Spinal cord (tissue), 10 donors: ENCODE results near the gene GANAB. TPM values are rescaled to one million over a fixed set of nuclear protein-coding genes. Genes with fewer than 3 reads are reported as not detected.
"Not testable (repeated sequence)": the region's sequence is repeated elsewhere in the genome, so short reads cannot be mapped to it uniquely, and the experiment has no call there.

Experiments used
- DNase-seq, 6 donors: peaks; one replicate each; pipeline versions ENCODE4 v3.0.0 to v3.0.0-alpha.2; 2013 to 2015; ENCODE audit warnings: low spot score in 6 of 6, low read depth in 4 of 6
- H3K27ac ChIP-seq: one replicate; pipeline ENCODE4 v1.5.1; 2013; ENCODE audit warnings: low read depth, low read length, control low read depth
- H3K27me3 ChIP-seq: one replicate; pipeline ENCODE4 v1.6.1; 2013; ENCODE audit warnings: low read length; ENCODE audit not compliant: control insufficient read depth, insufficient read depth
- H3K36me3 ChIP-seq: one replicate; pipeline ENCODE4 v1.6.1; 2013; ENCODE audit warnings: low read length; ENCODE audit not compliant: control insufficient read depth, insufficient read depth
- H3K4me1 ChIP-seq: one replicate; pipeline ENCODE4 v1.6.1; 2013; ENCODE audit warnings: low read length; ENCODE audit not compliant: control insufficient read depth, insufficient read depth
- H3K4me3 ChIP-seq: one replicate; pipeline ENCODE4 v1.5.1; 2013; ENCODE audit warnings: low read depth, low read length, control low read depth
- H3K9me3 ChIP-seq: one replicate; pipeline ENCODE4 v1.6.1; 2013; ENCODE audit warnings: low read length; ENCODE audit not compliant: control insufficient read depth, insufficient read depth
- WGBS: methylation state at CpG from one replicate; pipeline ENCODE4 v1.1.5; 2013; ENCODE audit warnings: missing lambda C conversion rate; ENCODE audit not compliant: insufficient coverage; 5-methylcytosine and 5-hydroxymethylcytosine counted together
- polyA plus RNA-seq, 2 donors: library from polyadenylated mRNA; unstranded; fragments of 120-200 nt; gene quantifications; one replicate each; pipeline ENCODE4 v1.2.1, GENCODE V29; 2013; ENCODE audit not compliant: insufficient read length in 2 of 2
- total RNA-seq, 2 donors: library from RNA; depleted of rRNA in 1 of 2; stranded (reverse); fragments of 120-200 nt in 1 of 2; fragments of >200 nt in 1 of 2; gene quantifications; one replicate each; pipeline versions ENCODE4 v1.2.3 to v1.2.4, GENCODE V29; 2013 to 2014
- donor health status: healthy.

Gene GANAB
- total and polyA plus RNA-seq, 4 donors = 119 to 195 (median 165) TPM

DNA sequence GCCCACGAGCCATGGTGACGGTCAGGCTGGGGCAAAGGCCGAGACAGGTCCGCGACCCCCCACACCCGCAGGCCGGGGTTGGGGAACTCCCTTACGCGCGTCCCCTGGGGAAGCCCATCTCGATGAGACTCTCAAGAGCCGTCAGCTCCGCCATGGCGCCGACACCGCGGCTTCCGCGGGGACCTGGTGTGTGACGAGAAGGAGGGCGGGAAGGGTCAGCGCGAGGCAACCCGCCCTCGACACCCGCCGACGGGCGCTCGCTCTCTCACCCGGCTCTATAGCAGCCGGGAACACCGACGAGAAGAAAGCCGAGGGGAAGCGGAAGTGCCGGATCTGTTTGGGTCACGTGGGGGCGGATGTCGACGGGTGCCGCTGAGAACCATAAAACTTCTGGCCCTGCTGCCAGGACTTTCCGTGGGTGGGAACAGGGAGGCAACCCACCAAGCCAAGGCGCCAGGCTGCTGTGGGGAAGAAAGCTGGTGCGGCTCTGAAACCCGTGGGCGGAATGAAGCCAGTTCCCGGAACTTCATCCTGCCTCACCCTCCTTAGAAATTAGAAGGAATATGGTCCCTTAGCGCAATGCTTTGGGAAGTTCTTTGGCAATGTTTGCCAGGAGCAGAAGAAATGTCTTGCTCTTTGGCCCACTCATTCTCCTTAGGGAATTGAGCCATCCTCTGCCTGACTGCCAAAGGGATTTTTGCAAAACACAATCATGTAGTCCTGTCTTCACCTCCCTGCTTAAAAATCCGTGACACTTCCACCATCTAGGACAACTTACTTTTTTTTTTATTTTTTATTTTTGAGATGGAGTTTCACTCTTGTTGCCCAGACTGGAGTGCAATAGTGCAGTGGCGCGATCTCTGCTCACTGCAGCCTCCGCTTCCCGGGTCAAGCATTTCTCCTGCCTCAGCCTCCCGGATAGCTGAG lies 32.6 kb upstream of the GANAB start, which contains the start of gene UBXN1:
Gene UBXN1 (minus strand): TSS at position 304 of the 927 bp plus-strand sequence. CDS start 150 bp downstream, at position 154.
- peak within 1 kb of the TSS; percentile 93 for H3K27ac ChIP-seq
- H3K27me3 ChIP-seq = no peaks in the 10 kb centered on the region
- peak within 1 kb of the TSS; percentile 99 for H3K4me3 ChIP-seq
- peaks cover 20% of the 10 kb centered on the region for H3K4me1 ChIP-seq
- peak in 5 of 6 donors; percentile 73 to 97 (median 87) for DNase-seq
- no peaks in the 10 kb centered on the region for H3K9me3 ChIP-seq
- 2% methylated on average over 49 of the region's 55 CpGs for WGBS
- peaks cover 23% of the 10 kb centered on the region for H3K36me3 ChIP-seq

DNA sequence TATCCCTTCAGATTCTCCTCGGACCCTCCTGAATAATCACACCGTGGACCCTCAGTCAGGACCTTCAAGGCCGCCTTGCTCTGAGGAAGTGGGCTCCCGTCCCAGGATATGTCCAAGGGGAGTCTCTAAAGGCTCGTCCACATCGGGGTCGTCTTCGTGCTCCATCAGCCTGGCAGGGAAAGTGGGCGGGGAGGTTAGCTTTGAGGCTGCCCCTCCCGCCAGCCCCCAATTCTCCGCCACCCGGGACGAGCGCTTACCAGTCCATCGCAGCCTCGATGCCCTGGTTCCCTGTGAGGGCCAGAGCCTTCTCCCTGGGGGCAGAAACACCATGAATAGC lies 32.0 kb upstream of the GANAB start:
- H3K27me3 ChIP-seq = no peaks in the 10 kb centered on the region
- peaks cover 20% of the 10 kb centered on the region for H3K4me1 ChIP-seq
- peaks cover 27% of the 10 kb centered on the region for H3K36me3 ChIP-seq
- H3K9me3 ChIP-seq = no peaks in the 10 kb centered on the region
- H3K27ac ChIP-seq = peak overlapping the region; percentile 93
- H3K4me3 ChIP-seq = peak overlapping the region; percentile 99
- no peak for DNase-seq
- 17% methylated on average over 3 of the region's 16 CpGs for WGBS

DNA sequence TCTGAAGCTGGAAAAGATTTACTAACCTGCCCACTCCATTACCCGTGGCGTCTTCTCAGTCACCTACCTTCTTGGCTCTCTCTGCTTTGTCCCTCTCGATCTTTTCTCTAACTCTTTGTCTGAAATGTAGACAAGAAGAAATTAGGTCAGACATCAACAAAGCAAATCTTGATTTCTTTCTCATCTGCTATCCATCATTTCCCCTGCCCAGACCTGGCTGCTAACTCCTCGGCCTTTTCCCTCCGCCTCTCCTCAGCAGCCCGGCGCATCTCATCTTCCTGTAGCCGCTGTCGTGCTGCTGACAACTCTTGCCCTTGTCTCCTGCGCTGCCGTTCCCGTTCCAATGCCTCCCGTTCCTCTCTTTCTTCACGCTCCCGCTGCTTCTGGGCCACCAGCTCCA lies 31.3 kb upstream of the GANAB start:
- DNase-seq = no peak
- Histone ChIP-seq H3K9me3 (no peaks in the 10 kb centered on the region), H3K27me3 (no peaks in the 10 kb centered on the region), H3K4me1 (peaks cover 23% of the 10 kb centered on the region), H3K36me3 (peaks cover 30% of the 10 kb centered on the region), H3K27ac (no peak overlapping the region), H3K4me3 (no peak overlapping the region)
- WGBS = 90% methylated on average over 9 of the region's 15 CpGs

DNA sequence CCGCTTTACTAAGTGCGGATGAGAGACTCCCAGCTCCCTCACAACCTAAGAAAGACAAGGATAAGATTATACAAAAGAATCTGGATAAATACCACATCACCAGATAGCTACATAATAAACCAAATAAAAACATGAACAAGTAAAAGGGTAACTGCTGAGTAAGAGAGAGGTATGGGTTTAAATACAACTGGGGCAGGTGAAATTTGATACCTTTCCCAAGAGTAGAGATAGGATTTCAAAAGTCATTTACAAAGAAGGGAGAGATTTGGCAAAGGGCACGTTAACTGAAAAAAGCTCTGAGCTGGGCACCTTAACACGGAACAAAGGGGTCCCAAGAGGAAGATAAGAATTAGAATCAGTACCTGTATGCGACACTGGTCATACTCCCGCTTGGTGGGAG lies 30.7 kb upstream of the GANAB start:
- Histone ChIP-seq H3K27ac (no peak overlapping the region), H3K9me3 (no peaks in the 10 kb centered on the region), H3K4me1 (peaks cover 29% of the 10 kb centered on the region), H3K27me3 (no peaks in the 10 kb centered on the region), H3K4me3 (no peak overlapping the region), H3K36me3 (peaks cover 35% of the 10 kb centered on the region)
- DNase-seq = no peak
- 83% methylated on average over 2 of the region's 6 CpGs for WGBS

DNA sequence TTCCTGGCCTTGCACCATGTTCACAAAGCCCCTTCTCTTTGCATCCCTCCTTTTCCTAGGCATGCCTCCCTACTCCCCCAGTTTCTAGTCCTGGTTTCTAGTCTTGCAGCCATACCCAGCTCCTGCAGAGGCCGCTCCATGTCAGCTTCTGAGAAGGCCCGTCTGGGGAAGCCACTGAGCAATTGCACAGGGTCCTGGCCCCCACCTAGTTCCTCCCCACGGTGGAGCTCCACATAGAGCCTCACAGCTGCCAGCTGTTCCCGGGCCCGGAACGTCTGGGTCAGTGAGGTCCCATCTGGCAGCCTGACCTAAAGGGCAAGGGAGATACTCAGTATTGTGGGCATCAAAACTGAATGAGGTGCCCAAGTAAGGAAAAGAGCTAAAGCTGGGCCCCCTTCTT lies 30.3 kb upstream of the GANAB start:
- peaks cover 38% of the 10 kb centered on the region for H3K36me3 ChIP-seq
- no peaks in the 10 kb centered on the region for H3K27me3 ChIP-seq
- H3K4me1 ChIP-seq = peaks cover 33% of the 10 kb centered on the region
- 63% methylated on average over 6 of the region's 6 CpGs for WGBS
- no peak overlapping the region for H3K4me3 ChIP-seq
- H3K9me3 ChIP-seq = no peaks in the 10 kb centered on the region
- no peak for DNase-seq
- no peak overlapping the region for H3K27ac ChIP-seq

DNA sequence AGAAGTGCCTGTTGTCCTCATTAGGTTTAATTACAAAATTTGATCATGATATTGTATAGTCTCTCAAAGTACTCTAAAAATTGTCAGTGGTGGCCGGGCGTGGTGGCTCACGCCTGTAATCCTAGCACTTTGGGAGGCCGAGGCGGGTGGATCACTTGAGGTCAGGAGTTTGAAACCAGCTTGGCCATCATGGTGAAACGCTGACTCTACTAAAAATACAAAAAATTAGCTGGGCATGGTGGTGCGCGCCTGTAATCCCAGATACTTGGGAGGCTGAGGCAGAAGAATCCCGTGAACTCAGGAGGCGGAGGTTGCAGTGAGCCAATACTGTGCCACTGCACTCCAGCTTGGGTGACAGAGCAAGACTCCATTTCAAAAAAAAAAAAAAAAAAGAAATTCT lies 29.0 kb upstream of the GANAB start:
- Histone ChIP-seq H3K4me1 (peaks cover 43% of the 10 kb centered on the region), H3K36me3 (peaks cover 39% of the 10 kb centered on the region)
- not testable (repeated sequence) for H3K27ac ChIP-seq, H3K27me3 ChIP-seq, DNase-seq, H3K9me3 ChIP-seq, H3K4me3 ChIP-seq
- WGBS = 100% methylated on average over 3 of the region's 10 CpGs

DNA sequence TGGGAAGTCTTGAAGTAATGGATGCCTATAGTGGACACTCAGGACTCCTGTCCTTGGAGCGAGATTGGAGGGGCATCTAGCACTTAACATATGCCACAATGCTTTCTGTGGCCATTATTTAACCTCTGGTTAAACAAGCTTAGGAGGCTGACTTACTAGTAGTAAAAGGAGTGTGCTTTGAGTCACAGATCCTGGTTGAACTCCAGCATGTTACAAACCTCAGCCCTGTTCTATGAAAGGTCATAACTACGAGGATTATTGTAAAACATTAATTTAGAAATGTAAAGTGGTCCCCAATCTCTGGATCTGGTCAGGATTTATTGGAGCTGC lies 26.7 kb upstream of the GANAB start:
- no peak for DNase-seq
- H3K4me1 ChIP-seq = peaks cover 35% of the 10 kb centered on the region
- H3K27me3 ChIP-seq = no peaks in the 10 kb centered on the region
- H3K27ac ChIP-seq = no peak overlapping the region
- no peaks in the 10 kb centered on the region for H3K9me3 ChIP-seq
- H3K36me3 ChIP-seq = peaks cover 48% of the 10 kb centered on the region
- no CpG with 5 or more reads among the region's 2 CpGs for WGBS
- H3K4me3 ChIP-seq = no peak overlapping the region

DNA sequence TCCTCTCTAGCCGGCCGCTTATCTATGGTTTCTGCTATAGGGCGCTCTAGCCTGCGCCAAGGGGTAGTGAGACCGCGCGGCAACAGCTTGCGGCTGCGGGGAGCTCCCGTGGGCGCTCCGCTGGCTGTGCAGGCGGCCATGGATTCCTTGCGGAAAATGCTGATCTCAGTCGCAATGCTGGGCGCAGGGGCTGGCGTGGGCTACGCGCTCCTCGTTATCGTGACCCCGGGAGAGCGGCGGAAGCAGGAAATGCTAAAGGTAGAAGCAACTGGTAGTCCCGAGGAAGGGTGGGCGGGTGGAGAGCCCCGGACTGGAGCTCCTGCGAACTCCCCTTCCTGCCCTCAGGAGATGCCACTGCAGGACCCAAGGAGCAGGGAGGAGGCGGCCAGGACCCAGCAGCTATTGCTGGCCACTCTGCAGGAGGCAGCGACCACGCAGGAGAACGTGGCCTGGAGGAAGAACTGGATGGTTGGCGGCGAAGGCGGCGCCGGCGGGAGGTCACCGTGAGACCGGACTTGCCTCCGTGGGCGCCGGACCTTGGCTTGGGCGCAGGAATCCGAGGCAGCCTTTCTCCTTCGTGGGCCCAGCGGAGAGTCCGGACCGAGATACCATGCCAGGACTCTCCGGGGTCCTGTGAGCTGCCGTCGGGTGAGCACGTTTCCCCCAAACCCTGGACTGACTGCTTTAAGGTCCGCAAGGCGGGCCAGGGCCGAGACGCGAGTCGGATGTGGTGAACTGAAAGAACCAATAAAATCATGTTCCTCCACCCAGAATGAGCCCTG lies 25.4 kb upstream of the GANAB start, which contains the start of the genes LBHD1 and UQCC3:
Gene LBHD1 (minus strand): TSS at position 660 of the 782 bp plus-strand sequence. CDS start 2,236 bp downstream, outside the sequence.
Gene UQCC3 (plus strand): TSS at position 66 of the 782 bp plus-strand sequence. CDS start 73 bp downstream, at position 139.
- WGBS = under 1% methylated on average over 59 of the region's 59 CpGs
- Histone ChIP-seq H3K9me3 (no peaks in the 10 kb centered on the region), H3K4me3 (peak within 1 kb of the TSS; percentile 79), H3K4me1 (peaks cover 37% of the 10 kb centered on the region), H3K27ac (peak within 1 kb of the TSS; percentile 92), H3K27me3 (no peaks in the 10 kb centered on the region), H3K36me3 (peaks cover 46% of the 10 kb centered on the region)
- peak in 5 of 6 donors; percentile 72 to 95 (median 80) for DNase-seq

DNA sequence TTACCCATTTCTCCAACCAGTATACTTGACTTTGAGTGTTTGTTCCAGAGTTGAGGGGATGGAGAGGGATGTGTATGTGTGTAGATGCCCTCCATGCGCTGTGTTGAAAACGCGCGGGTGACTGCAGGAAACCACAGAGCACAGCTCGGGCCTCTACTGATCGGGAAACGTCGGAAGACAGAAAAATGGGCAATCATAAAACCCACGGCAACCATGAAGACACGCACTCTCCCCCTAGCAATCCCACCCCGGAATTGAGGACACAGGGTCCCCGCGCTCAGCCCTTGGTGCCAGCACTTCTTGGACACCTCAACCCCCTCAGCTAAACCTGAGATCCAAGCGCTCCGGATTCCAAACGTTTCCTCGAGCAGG lies 24.8 kb upstream of the GANAB start:
- peaks cover 43% of the 10 kb centered on the region for H3K4me1 ChIP-seq
- DNase-seq = no peak
- H3K36me3 ChIP-seq = peaks cover 46% of the 10 kb centered on the region
- H3K27me3 ChIP-seq = no peaks in the 10 kb centered on the region
- H3K4me3 ChIP-seq = peak overlapping the region; percentile 79
- 0% methylated on average over 12 of the region's 17 CpGs for WGBS
- peak overlapping the region; percentile 92 for H3K27ac ChIP-seq
- no peaks in the 10 kb centered on the region for H3K9me3 ChIP-seq
